ENCODE data around the gene SERP1.
"Not testable (repeated sequence)": the region's sequence is repeated elsewhere in the genome, so short reads cannot be mapped to it uniquely, and the experiment has no call there.

SERP1 gene

GRCh38 chr3:150504483-150504882 lies 41.8 kb downstream of the SERP1 start:
- no peak overlapping the region for H3K27ac ChIP-seq

GRCh38 chr3:150503402-150504099 lies 42.7 kb downstream of the SERP1 start:
- no peak overlapping the region for H3K27ac ChIP-seq

More at GRCh38 chr3:150504483-150504882, 41.8 kb downstream of the SERP1 start:
- TF ChIP-seq, protein P1, sequence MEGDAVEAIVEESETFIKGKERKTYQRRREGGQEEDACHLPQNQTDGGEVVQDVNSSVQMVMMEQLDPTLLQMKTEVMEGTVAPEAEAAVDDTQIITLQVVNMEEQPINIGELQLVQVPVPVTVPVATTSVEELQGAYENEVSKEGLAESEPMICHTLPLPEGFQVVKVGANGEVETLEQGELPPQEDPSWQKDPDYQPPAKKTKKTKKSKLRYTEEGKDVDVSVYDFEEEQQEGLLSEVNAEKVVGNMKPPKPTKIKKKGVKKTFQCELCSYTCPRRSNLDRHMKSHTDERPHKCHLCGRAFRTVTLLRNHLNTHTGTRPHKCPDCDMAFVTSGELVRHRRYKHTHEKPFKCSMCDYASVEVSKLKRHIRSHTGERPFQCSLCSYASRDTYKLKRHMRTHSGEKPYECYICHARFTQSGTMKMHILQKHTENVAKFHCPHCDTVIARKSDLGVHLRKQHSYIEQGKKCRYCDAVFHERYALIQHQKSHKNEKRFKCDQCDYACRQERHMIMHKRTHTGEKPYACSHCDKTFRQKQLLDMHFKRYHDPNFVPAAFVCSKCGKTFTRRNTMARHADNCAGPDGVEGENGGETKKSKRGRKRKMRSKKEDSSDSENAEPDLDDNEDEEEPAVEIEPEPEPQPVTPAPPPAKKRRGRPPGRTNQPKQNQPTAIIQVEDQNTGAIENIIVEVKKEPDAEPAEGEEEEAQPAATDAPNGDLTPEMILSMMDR (conservative IDR thresholded peaks at IDR 0.05) = no peak
- no peak for TF ChIP-seq ZFX (IDR thresholded peaks at IDR 0.05)

GRCh38 chr3:150500960-150501359 lies 45.3 kb downstream of the SERP1 start:
- H3K27ac ChIP-seq = not testable (repeated sequence)

More at GRCh38 chr3:150503402-150504099, 42.7 kb downstream of the SERP1 start:
- no peak for TF ChIP-seq ZFX (IDR thresholded peaks at IDR 0.05)
- TF ChIP-seq, protein P1 (conservative IDR thresholded peaks at IDR 0.05) = no peak

DNA sequence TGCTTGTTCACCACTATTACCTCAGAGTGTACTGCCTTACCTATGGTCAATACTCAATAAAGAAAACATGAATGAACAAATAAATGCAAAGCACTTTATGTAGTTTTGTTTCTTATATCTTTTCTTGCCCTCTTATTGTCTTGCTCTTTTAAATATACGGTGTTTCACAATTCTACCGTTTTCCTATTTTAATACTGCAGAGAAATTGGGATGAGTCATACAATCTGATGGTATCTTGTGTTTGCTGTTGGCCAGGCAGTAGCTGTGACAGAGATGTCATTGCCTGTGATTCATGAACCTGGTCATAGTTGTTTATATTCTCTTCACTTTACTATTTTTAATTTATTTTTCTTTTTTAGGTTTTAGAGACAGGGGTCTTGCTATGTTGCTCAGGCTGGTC lies 48.3 kb downstream of the SERP1 start:
- no peak overlapping the region for H3K27ac ChIP-seq
- no peak for TF ChIP-seq ZFX (IDR thresholded peaks at IDR 0.05)
- TF ChIP-seq, protein P1 (conservative IDR thresholded peaks at IDR 0.05) = no peak

- H3K27ac ChIP-seq = no peak overlapping the region
- TF ChIP-seq ZFX (IDR thresholded peaks at IDR 0.05) = no peak
- TF ChIP-seq, protein P1 (conservative IDR thresholded peaks at IDR 0.05) = peak; percentile 90
These were observed 50.6 kb downstream of the SERP1 start for GRCh38 chr3:150495563-150496168.

DNA sequence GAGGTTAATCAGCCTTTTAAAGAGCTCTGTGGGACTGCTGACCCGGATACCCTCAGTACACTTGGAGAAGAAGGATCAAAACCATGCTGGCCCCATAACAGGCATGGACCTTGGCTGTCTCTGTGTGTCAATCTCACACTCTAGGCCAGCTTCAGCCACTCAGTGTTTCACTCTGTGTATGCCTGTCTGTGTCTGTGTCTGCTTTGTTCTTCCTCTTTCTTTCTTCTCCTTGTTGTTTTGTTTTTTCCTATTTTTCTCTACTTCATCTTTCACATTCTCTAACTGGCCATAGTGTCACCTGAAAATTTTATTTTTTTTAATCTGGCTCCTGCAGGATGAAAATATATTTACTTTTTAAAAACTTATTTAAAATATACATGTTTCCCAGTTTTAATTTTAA lies 51.1 kb downstream of the SERP1 start:
- no peak for TF ChIP-seq ZFX (IDR thresholded peaks at IDR 0.05)
- TF ChIP-seq, protein P1 (conservative IDR thresholded peaks at IDR 0.05) = no peak

DNA sequence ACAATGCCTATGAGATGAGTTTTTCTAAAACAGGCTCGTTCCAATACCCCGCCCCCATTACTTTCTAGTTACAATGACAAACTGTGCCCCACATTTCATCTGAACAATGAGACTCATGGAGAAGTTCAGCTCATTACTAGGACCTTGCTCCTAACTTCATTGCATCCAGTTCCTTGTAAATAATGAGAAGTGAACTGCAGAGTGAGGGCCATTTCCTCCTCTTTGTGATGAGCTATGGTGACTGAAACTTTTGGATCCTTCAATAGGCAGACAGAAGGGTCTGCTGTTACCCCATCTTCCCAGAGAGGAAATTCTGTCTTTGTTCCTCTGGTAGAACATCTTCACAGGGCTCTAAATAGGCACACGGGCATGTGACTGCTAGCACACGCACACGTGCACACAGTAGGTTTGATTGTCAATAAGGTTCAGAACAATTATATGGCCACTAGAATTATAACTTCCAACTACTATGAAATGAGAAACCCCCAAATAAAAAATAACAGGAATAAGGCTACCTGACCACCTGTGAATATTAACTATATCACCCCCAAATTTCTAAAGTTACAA lies 51.8 kb downstream of the SERP1 start:
- no peak overlapping the region for H3K27ac ChIP-seq
- TF ChIP-seq, protein P1 (conservative IDR thresholded peaks at IDR 0.05) = no peak
- TF ChIP-seq ZFX (IDR thresholded peaks at IDR 0.05) = no peak

More for the DNA sequence above, 51.1 kb downstream of the SERP1 start:
- no peak overlapping the region for H3K27ac ChIP-seq
